Adrenal gland (tissue), 12 donors: ENCODE data around the gene USP3. TPM values are rescaled to one million over a fixed set of nuclear protein-coding genes. Genes with fewer than 3 reads are reported as not detected.

Source experiments
- DNase-seq, 7 donors: peaks; one replicate each; pipeline ENCODE4 v3.0.0-alpha.2; 2019 to 2020
- H3K27ac ChIP-seq, 5 donors: fragments of 200-600 bp; sonication (generic) in 4 of 5; 1 replicate in 3 of 5; 2 replicates in 2 of 5; pipeline versions ENCODE4 v1.5.1 to v1.8.0; 2016 to 2020; ENCODE audit warnings: mild to moderate bottlenecking in 1 of 5
- H3K27me3 ChIP-seq: fragments of 200-600 bp; 2 replicates; pipeline ENCODE4 v1.8.0; 2021
- H3K36me3 ChIP-seq, 2 donors: fragments of 200-600 bp; replicated peaks in 1 of 2; 1 replicate in 1 of 2; 2 replicates in 1 of 2; pipeline versions ENCODE4 v1.5.1 to v1.8.0; 2018 to 2022
- H3K4me1 ChIP-seq, 2 donors: fragments of 200-600 bp; replicated peaks in 1 of 2; 1 replicate in 1 of 2; 2 replicates in 1 of 2; pipeline versions ENCODE4 v1.5.1 to v1.8.0; 2018 to 2021
- H3K4me3 ChIP-seq, 4 donors: fragments of 200-600 bp; sonication (generic) in 3 of 4; one replicate each; pipeline ENCODE4 v1.5.1; 2016 to 2018
- H3K9me3 ChIP-seq, 3 donors: fragments of 200-600 bp; sonication (generic) in 1 of 3; replicated peaks in 1 of 3; 1 replicate in 2 of 3; 2 replicates in 1 of 3; pipeline versions ENCODE4 v1.5.1 to v1.8.0; 2016 to 2021
- CTCF ChIP-seq, 6 experiments: fragments of 450-650 bp in 4 of 6; fragments of 200-600 bp in 2 of 6; sonication (generic) in 1 of 6; IDR thresholded peaks; 1 replicate in 5 of 6; 2 replicates in 1 of 6; pipeline versions ENCODE4 v1.5.1 to v1.8.0; 2016 to 2021; ENCODE audit warnings: antibody characterized with exemption in 6 of 6, mild to moderate bottlenecking in 2 of 6, moderate library complexity in 1 of 6
- POLR2A ChIP-seq, 2 donors: fragments of 450-650 bp; IDR thresholded peaks; one replicate each; pipeline ENCODE4 v1.6.1; 2017; ENCODE audit warnings: antibody characterized with exemption in 2 of 2, mild to moderate bottlenecking in 2 of 2, moderate library complexity in 1 of 2
- WGBS, 4 donors: extraction: QIAGEN DNeasy Blood & Tissue Kit in 2 of 4; methylation state at CpG; one replicate each; pipeline versions ENCODE4 v1.1.5 to v1.1.7; 2013 to 2017; 5-methylcytosine and 5-hydroxymethylcytosine counted together
- intact Hi-C, 2 donors: fragments of 100-400 bp; cut with DNase I; formaldehyde crosslinking; loops; one replicate each; pipeline versions ENCODE4 v1.14.1 to v1.15.0; 2022 to 2023
- polyA plus RNA-seq, 3 donors: library from polyadenylated mRNA; stranded (reverse); fragments of 200-250 nt in 2 of 3; fragments of 350-450 nt in 1 of 3; fragmentation: Illumina TruSeq in 1 of 3; extraction: RNeasy Lipid Tissue Mini Kit (QIAGEN cat#74804) in 1 of 3; gene quantifications; one replicate each; pipeline ENCODE4 v1.2.3, GENCODE V29; 2013 to 2014
- total RNA-seq, 9 donors: library from RNA; depleted of rRNA in 4 of 9; stranded (reverse); fragments of >200 nt in 4 of 9; fragments of 120-200 nt in 1 of 9; fragmentation: NEBNext Ultra II Directional in 1 of 9; extraction: Animal tissue kit (Norgen Biotek cat#: 25700) in 1 of 9; gene quantifications; one replicate each; pipeline versions ENCODE4 v1.1.0 to v1.2.4, GENCODE V29; 2013 to 2023
- donor health status: healthy with polysubstance abuse.
- donor health status: Bipolar disorder and iron deficiency.
- donor health status: DM: yes; HTN: yes; CAD: no.
- donor health status: DM: no; HTN: no; CAD: no.
- donor health status: DM: no; HTN: no; CAD: no.
- donor health status: DM: yes; HTN: yes; CAD: no.

USP3 gene
- total and polyA plus RNA-seq, 12 donors = 23.0 to 55.0 (median 35.5) TPM

- TF ChIP-seq POLR2A (IDR thresholded peaks at IDR 0.05) (no peak), CTCF (IDR thresholded peaks at IDR 0.05) (no peak)
- H3K36me3 ChIP-seq = peaks cover 0 to 35% of the 10 kb centered on the region in 2 donors
- H3K27ac ChIP-seq = no peak overlapping the region
- 83 to 87% (median 85%) methylated on average over 2 of the region's 2 CpGs for WGBS, 4 donors
- no peak for DNase-seq
- intact Hi-C loops = no loop called here
- H3K4me1 ChIP-seq = no peaks in the 10 kb centered on the region
- no peak overlapping the region for H3K4me3 ChIP-seq
- H3K27me3 ChIP-seq = no peaks in the 10 kb centered on the region
- H3K9me3 ChIP-seq = no peaks in the 10 kb centered on the region
These were observed 61.3 kb downstream of the USP3 start for GRCh38 chr15:63565536-63566186.

DNA sequence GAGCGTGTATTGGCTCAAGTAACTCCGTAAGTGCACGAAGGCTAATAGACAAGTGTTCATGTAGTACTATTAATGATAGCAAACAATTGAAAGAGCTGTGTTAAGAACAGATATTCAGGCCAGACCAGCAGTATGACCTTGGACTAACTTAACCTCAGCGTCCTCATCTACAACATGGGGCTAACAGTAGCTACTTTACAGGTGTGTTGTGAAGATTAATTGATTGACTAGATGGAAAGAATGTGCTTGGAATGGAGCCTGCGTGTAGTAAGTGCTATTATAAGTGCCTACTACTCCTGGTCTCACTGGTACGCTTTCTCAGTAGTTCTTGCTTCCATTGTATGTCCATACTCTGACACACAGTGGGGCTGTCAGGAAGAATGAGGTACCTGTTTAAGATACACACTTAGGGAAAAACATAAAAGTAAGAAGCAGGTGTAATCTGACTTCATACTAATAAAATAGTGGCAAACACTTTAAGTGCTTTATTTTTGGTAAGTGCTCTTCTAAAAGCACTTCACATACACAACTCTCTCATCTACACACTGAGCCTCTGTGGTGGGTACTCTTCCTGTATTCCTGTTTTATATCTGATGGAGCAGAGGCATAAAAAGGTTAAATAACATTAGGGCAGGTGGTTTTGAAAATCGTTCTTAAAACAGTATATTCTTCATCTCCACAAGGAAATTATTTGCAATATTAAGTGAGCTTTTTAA, 68.5 kb downstream of the USP3 start:
- Histone ChIP-seq H3K36me3 (peaks cover 0 to 46% of the 10 kb centered on the region in 2 donors), H3K9me3 (no peaks in the 10 kb centered on the region), H3K27me3 (no peaks in the 10 kb centered on the region), H3K4me1 (no peaks in the 10 kb centered on the region), H3K4me3 (no peak overlapping the region), H3K27ac (no peak overlapping the region)
- intact Hi-C loops = no loop called here
- DNase-seq = no peak
- TF ChIP-seq CTCF (IDR thresholded peaks at IDR 0.05) (no peak), POLR2A (IDR thresholded peaks at IDR 0.05) (no peak)
- 85 to 88% (median 86%) methylated on average over 7 of the region's 7 CpGs for WGBS, 4 donors

DNA sequence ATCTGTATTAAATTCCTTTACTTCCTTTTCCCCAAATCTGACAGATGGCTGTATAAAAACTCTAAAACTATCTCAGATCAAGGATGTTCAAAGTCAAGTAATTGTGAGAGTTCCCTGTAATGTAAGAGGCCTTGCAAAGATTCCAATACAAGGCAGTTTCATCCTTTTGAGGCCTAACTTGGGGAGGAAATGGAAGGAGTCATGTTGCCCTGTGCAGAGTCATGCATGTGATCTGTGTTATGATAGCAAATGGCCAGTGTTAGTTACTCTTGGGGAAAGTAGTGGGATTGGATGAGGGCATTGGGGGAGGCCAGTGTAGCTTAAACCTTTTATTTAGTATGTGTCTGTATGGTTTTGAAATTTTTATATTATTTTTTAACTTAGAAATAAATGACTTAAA, 69.1 kb downstream of the USP3 start:
- no peaks in the 10 kb centered on the region for H3K9me3 ChIP-seq
- H3K4me3 ChIP-seq = no peak overlapping the region
- H3K36me3 ChIP-seq = peaks cover 0 to 42% of the 10 kb centered on the region in 2 donors
- TF ChIP-seq POLR2A (IDR thresholded peaks at IDR 0.05) (no peak), CTCF (IDR thresholded peaks at IDR 0.05) (no peak)
- intact Hi-C loops = no loop called here
- H3K27me3 ChIP-seq = no peaks in the 10 kb centered on the region
- DNase-seq = no peak
- no peak overlapping the region for H3K27ac ChIP-seq
- H3K4me1 ChIP-seq = no peaks in the 10 kb centered on the region

DNA sequence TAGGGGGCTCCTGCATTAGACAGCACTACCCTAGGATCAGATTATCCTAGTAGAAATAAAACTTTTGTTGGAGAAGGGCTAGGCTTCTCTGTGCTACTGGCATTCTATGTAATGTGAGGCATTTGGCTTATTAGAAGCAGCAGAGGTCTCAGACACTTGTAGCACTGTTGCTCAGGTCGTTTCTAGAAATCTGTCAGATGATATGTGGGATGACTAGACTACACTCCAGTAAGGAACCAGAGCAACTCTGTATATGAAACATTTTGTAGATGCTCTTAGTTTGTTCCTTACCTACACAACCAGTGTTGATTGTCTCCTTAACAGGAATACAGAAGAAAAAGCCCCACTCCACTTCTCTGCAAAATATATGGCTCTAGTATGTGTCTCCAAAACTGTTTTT, 70.9 kb downstream of the USP3 start:
- Histone ChIP-seq H3K27ac (no peak overlapping the region), H3K9me3 (no peaks in the 10 kb centered on the region), H3K4me3 (no peak overlapping the region), H3K4me1 (no peaks in the 10 kb centered on the region), H3K27me3 (no peaks in the 10 kb centered on the region), H3K36me3 (peaks cover 0 to 38% of the 10 kb centered on the region in 2 donors)
- 63 to 82% (median 68%) methylated on average over 1 of the region's 1 CpG for WGBS, 4 donors
- intact Hi-C loops = no loop called here
- no peak for DNase-seq
- no peak for TF ChIP-seq CTCF (IDR thresholded peaks at IDR 0.05)
- no peak for TF ChIP-seq POLR2A (IDR thresholded peaks at IDR 0.05)
